Ovary (tissue), 9 donors: Measurements from ENCODE around the gene AMBRA1. TPM values are rescaled to one million over a fixed set of nuclear protein-coding genes. Genes with fewer than 3 reads are reported as not detected.

ENCODE experiments used
- DNase-seq, 5 donors: peaks; one replicate each; pipeline ENCODE4 v3.0.0-alpha.2; 2019 to 2020
- H3K27ac ChIP-seq, 2 donors: fragments of 200-600 bp; one replicate each; pipeline versions ENCODE4 v1.5.1 to v1.8.0; 2019 to 2022
- H3K27me3 ChIP-seq: fragments of 200-600 bp; one replicate; pipeline ENCODE4 v1.8.0; 2022
- H3K36me3 ChIP-seq: fragments of 200-600 bp; sonication (generic); one replicate; pipeline ENCODE4 v1.5.1; 2019
- H3K4me1 ChIP-seq: one replicate; pipeline ENCODE4 v1.8.1; 2013; ENCODE audit warnings: mild to moderate bottlenecking, moderate library complexity; ENCODE audit not compliant: insufficient read depth
- H3K4me3 ChIP-seq: fragments of 200-600 bp; sonication (generic); one replicate; pipeline ENCODE4 v1.5.1; 2017
- H3K9me3 ChIP-seq, 2 donors: fragments of 200-600 bp in 1 of 2; sonication (generic) in 1 of 2; one replicate each; pipeline versions ENCODE4 v1.5.1 to v1.8.1; 2013 to 2019; ENCODE audit warnings: mild to moderate bottlenecking in 1 of 2, moderate library complexity in 1 of 2
- CTCF ChIP-seq, 3 donors: fragments of 450-650 bp in 2 of 3; fragments of 200-600 bp in 1 of 3; IDR thresholded peaks; one replicate each; pipeline versions ENCODE4 v1.5.1 to v1.8.0; 2016 to 2022; ENCODE audit warnings: antibody characterized with exemption in 3 of 3, mild to moderate bottlenecking in 1 of 3
- EP300 ChIP-seq: sonication (generic); formaldehyde crosslinking; IDR thresholded peaks from one replicate; pipeline ENCODE4 v1.6.1; 2017; ENCODE audit warnings: antibody characterized with exemption
- POLR2A ChIP-seq: fragments of 450-650 bp; IDR thresholded peaks from one replicate; pipeline ENCODE4 v1.6.1; 2017; ENCODE audit warnings: antibody characterized with exemption, mild to moderate bottlenecking, moderate library complexity
- WGBS, 3 donors: extraction: QIAGEN DNeasy Blood & Tissue Kit in 1 of 3; methylation state at CpG; one replicate each; pipeline versions ENCODE4 v1.1.5 to v1.1.7; 2013 to 2017; 5-methylcytosine and 5-hydroxymethylcytosine counted together
- intact Hi-C, 4 donors: fragments of 100-400 bp; cut with DNase I; formaldehyde crosslinking; loops; one replicate each; pipeline versions ENCODE4 v1.11.0 to v1.15.1; 2022 to 2023
- polyA plus RNA-seq, 2 donors: library from polyadenylated mRNA; stranded (reverse); fragments of 200-250 nt in 1 of 2; fragments of 350-450 nt in 1 of 2; fragmentation: Illumina TruSeq in 1 of 2; extraction: RNeasy Lipid Tissue Mini Kit (QIAGEN cat#74804) in 1 of 2; gene quantifications; one replicate each; pipeline ENCODE4 v1.2.3, GENCODE V29; 2013 to 2014
- total RNA-seq, 7 donors: library from RNA; depleted of rRNA in 2 of 7; stranded (reverse); fragments of >200 nt in 2 of 7; fragmentation: NEBNext Ultra II Directional in 3 of 7; extraction: Animal tissue kit (Norgen Biotek cat#: 25700) in 3 of 7; gene quantifications; one replicate each; pipeline versions ENCODE4 v1.1.0 to v1.2.4, GENCODE V29; 2016 to 2023
- donor health status: DM: no; HTN: no; CAD: no; lungs with moderate emphysema.
- donor health status: DM: no; HTN: no; CAD: no.
- donor health status: Bipolar disorder and iron deficiency.
- donor health status: DM: yes; HTN: yes; CAD: no.
- donor health status: DM: no; HTN: no; CAD: no.
- donor health status: DM: yes; HTN: yes; CAD: no.

Gene AMBRA1
- total and polyA plus RNA-seq, 9 donors, result 18.7 to 38.1 (median 30.1) TPM

- Histone ChIP-seq H3K27me3 (no peaks in the 10 kb centered on the region), H3K4me3 (no peak overlapping the region), H3K9me3 (no peaks in the 10 kb centered on the region), H3K36me3 (no peaks in the 10 kb centered on the region), H3K27ac (no peak overlapping the region), H3K4me1 (no peaks in the 10 kb centered on the region)
- DNase-seq, result no peak
- no peak for TF ChIP-seq EP300
- TF ChIP-seq CTCF (IDR thresholded peaks at IDR 0.05), result no peak
- 85 to 88% (median 87%) methylated on average over 4 of the region's 4 CpGs for WGBS, 3 donors
- intact Hi-C loops, result no loop called here
Observed at GRCh38 chr11:46445192-46445919, 148.5 kb downstream of the AMBRA1 start.

- intact Hi-C loops, result no loop called here
- Histone ChIP-seq H3K27me3 (no peaks in the 10 kb centered on the region), H3K9me3 (no peaks in the 10 kb centered on the region), H3K27ac (no peak overlapping the region), H3K4me1 (no peaks in the 10 kb centered on the region), H3K4me3 (no peak overlapping the region), H3K36me3 (no peaks in the 10 kb centered on the region)
- no peak for DNase-seq
- TF ChIP-seq POLR2A, result no peak
- TF ChIP-seq CTCF (IDR thresholded peaks at IDR 0.05), result no peak
- TF ChIP-seq EP300, result no peak
Observed at GRCh38 chr11:46444305-46444704, 149.5 kb downstream of the AMBRA1 start.

GRCh38 chr11:46438211-46438610, 155.6 kb downstream of the AMBRA1 start:
- TF ChIP-seq EP300 (no peak), POLR2A (no peak), CTCF (IDR thresholded peaks at IDR 0.05) (no peak)
- no peaks in the 10 kb centered on the region for H3K9me3 ChIP-seq
- no peaks in the 10 kb centered on the region for H3K36me3 ChIP-seq
- no peaks in the 10 kb centered on the region for H3K4me1 ChIP-seq
- no peak overlapping the region for H3K4me3 ChIP-seq
- intact Hi-C loops, result no loop called here
- H3K27ac ChIP-seq, result no peak overlapping the region
- no peak for DNase-seq
- no peaks in the 10 kb centered on the region for H3K27me3 ChIP-seq
- WGBS, 3 donors, result 47 to 57% (median 56%) methylated on average over 4 of the region's 4 CpGs

GRCh38 chr11:46437122-46437689, 156.6 kb downstream of the AMBRA1 start:
- intact Hi-C loops, result no loop called here
- no peaks in the 10 kb centered on the region for H3K36me3 ChIP-seq
- WGBS, 3 donors, result 75 to 85% (median 82%) methylated on average over 6 of the region's 6 CpGs
- H3K4me1 ChIP-seq, result no peaks in the 10 kb centered on the region
- no peaks in the 10 kb centered on the region for H3K9me3 ChIP-seq
- no peak overlapping the region for H3K27ac ChIP-seq
- H3K27me3 ChIP-seq, result no peaks in the 10 kb centered on the region
- no peak overlapping the region for H3K4me3 ChIP-seq
- DNase-seq, result no peak
- TF ChIP-seq POLR2A, result no peak
- TF ChIP-seq EP300, result no peak
- TF ChIP-seq CTCF (IDR thresholded peaks at IDR 0.05), result no peak
